ENCODE data around the gene PARD3. TPM values are rescaled to one million over a fixed set of nuclear protein-coding genes. Genes with fewer than 3 reads are reported as not detected.

Gene PARD3
- total RNA-seq, 1 experiment from 2014 or later: 30.0 TPM

GRCh38 chr10:34106356-34106885 is 708.7 kb downstream of the PARD3 start:
- no peak for DNase-seq (ENCODE audit: low read depth)

DNA sequence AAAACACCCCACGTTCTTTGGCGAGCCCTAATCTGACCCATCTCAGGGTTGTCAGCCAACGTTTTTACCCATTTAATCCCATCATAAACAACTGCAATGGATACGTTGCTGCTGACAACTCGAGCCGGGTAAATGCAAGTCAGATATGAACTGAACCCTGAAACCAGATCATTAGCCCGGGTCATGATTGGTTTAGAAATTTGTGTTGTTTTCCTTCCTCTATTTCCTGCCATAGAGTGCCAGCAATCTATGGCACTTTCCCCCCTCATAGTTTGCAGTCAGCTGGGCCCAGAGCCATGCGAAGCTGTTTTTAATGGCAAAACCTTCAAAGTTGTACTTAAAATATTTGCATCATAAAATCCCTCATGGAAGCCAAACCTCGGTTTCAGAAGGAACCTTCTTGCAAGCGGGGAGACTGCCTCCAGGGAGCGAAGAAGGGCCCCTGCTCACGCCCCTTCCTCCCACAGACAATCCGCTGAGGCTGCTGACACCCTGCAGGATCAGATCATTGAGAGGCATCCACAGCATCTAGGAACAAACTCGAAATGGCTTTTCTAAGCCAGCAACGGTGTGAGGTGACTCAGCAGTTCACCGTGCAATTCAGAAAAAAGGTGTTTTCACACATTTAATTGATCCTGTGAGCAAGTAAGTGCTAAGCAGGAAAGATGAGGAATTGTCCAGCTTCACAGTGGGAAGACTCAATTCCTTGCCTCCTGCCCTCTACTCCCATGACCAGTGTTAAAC is 710.1 kb downstream of the PARD3 start:
- DNase-seq (ENCODE audit: low read depth): no peak

DNA sequence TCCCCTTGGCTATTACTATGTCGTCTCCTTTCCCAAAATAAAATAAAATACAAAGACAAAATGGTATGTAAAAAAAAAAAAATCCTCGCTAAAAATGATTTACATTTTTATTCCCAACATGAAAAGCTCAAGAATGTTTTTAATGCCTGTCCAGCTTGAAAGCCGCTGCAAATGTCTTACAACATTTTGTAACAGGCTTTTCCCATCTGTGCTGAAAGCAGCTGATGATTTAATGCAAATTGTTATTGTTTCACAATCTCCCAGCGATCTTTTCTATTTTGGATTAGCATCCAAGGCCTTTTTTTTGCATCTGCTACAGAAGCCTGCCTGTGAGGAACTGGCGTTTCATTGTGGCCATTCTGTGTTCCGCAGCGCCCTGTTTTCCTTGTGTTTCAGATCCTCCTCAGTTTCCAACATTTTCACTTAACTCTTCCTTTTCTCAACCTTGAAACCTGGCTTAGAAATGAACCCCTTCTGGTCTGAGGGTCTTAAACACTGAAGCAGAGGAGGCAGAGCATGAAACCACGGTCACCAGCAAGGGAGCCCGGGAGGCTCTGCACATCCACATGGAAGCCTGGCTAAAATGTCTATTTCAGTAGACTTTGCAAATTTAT is 712.1 kb downstream of the PARD3 start:
- DNase-seq (ENCODE audit: low read depth): no peak

GRCh38 chr10:34102237-34102673 is 712.8 kb downstream of the PARD3 start:
- no peak for DNase-seq (ENCODE audit: low read depth)

- no peak for DNase-seq (ENCODE audit: low read depth)
Measured at GRCh38 chr10:34101001-34101400, 714.1 kb downstream of the PARD3 start.

DNA sequence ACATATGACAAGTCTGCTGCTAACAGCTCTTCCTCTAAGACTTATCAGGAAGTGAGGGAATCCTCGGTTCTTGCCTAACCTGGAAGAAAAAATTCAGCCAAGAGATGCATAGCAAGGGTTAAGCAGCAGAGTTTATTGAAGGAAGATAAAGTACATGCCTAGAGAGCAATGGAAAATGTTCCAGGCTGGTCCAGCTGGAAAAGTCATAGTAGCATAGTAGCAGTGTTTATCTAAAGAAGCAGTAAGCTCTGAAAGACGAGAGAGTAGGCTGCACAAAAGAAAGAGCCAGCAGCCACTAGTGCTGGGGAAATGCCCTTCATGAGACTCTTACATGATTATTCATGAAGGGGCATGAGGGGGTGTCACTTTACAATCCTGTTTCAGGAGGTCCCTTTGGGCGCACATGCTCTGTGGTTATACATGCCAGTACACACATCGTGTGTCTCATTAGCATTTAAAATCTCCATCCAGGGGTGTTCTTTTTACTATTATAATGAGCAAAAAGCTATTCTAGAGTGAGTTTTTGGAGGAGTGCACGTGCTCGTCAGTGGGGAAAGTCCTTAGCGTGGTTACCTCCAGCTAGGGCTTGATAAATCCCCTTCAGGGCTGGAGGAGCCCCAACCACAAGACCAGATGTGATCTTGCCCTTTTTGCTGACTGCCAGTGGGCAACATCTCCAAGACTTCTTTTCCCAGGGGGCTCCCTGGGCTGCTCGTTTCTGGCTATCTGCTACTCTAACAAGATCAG is 716.1 kb downstream of the PARD3 start:
- no peak for DNase-seq (ENCODE audit: low read depth)

GRCh38 chr10:34097682-34098081 is 717.4 kb downstream of the PARD3 start:
- no peak for DNase-seq (ENCODE audit: low read depth)

DNA sequence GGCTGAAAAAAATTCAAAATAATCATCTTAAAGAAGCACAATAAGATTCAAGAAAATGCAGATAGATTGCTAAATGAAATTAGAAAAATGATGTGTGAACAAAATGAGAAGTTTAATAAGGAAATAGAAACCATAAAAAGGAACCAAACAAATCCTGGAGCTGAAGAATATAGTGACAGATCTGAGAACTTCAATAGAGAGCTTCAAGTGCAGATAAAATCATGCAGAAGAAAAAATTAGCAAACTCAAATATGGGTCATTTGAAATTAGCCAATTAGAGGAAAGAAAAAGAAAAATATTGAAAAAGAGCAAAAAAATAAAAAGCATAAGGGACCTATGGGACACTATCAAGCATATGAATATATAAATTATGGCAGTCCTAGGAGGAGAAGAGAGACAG is 720.1 kb downstream of the PARD3 start:
- DNase-seq (ENCODE audit: low read depth): no peak

DNA sequence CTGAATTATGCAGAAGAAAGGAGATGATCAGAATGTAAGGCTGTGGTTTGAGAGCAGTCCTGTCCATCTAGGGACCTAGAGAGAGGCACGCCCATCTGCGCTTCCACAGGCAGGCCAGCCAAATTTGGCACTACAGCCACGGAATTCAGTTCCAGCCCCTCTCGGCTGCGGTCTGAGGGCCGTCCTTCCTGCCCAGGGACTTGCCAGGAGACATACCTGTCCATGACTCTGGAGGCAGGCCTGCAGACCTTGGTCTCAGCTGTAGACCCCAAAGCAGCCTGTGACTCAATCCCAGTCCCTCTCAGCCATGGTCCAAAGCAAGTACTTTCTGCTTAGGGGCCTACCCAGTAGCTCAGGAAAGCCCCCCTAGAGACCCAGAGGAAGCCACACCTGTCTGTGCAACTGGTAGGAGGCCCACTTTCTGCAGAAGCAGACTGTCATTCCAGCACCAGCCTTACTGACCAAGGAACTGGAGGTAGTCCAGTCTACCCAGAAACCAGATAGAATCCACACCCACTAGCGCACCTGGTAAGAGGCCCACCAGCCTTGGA is 720.9 kb downstream of the PARD3 start:
- DNase-seq (ENCODE audit: low read depth): no peak

DNA sequence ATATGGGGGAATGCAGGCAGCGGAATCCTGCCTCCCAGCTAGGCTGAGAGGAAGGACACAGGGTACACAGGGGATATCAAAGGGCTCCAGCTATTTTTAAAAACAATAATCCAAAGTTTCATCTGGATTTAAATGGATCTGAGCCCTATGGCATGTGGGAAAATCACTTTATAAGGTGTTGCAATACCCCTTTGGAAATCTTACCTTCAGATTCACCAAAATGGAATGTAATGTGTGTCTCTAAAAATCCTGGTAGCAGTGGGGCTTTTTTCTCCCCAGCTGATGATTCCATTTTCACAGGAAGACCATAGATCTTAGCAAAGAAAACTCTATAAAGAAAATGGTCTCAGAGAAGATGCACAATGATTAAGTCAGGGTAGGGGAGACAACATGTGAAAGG is 722.2 kb downstream of the PARD3 start:
- no peak for DNase-seq (ENCODE audit: low read depth)

DNA sequence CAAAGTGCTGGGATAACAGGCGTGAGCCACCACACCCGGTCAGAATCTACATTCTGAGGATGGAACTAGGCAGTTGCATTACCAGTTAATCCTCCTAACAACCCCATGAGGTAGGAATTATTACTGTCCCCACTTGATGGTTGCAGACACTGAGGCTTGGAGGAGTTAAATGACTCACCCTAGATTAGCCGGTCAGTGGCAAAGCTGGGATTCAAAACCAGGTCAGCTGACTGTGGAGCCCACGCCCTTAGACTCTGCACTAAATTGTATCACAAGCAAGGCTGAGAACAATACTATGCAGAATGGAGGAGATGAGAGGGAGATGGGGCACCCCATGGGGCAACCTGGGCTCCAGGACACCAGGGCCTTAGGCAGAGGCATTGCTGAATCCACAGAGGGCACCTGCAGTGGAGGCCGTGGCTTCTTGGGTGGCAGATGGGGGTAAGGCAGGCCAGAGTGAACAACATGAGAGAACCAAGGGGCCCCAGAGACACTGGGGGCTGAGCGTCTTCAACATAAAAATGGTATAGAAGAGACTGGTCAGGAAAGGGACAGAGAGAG is 723.4 kb downstream of the PARD3 start:
- no peak for DNase-seq (ENCODE audit: low read depth)

DNA sequence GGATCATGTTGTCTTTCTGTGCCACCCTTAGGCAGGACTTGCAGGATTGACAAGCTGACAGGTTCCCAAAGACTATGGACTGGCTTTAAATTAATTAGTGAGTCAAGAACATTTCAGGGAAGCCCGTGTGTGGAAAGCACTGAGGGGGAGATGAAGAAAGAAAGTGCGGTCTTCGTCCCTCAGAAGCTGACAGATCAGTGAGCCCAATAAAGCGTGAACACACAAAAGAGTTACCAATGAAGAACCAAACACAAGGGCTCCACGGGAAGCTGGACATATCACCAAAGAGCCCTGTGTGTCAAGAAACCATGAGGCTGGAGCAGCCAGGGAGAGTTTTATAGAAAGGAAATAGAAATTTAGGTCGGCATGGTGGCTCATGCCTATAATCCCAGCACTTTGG is 725.8 kb downstream of the PARD3 start:
- no peak for DNase-seq (ENCODE audit: low read depth)

- DNase-seq (ENCODE audit: low read depth): no peak
Measured at GRCh38 chr10:34088208-34088794, 726.8 kb downstream of the PARD3 start.

GRCh38 chr10:34087095-34087418 is 728.0 kb downstream of the PARD3 start:
- DNase-seq (ENCODE audit: low read depth): no peak

- DNase-seq (ENCODE audit: low read depth): no peak
Measured at GRCh38 chr10:34083567-34083966, 731.5 kb downstream of the PARD3 start.

GRCh38 chr10:34081948-34082347 is 733.1 kb downstream of the PARD3 start:
- peak; percentile 35 for DNase-seq (ENCODE audit: low read depth)

DNA sequence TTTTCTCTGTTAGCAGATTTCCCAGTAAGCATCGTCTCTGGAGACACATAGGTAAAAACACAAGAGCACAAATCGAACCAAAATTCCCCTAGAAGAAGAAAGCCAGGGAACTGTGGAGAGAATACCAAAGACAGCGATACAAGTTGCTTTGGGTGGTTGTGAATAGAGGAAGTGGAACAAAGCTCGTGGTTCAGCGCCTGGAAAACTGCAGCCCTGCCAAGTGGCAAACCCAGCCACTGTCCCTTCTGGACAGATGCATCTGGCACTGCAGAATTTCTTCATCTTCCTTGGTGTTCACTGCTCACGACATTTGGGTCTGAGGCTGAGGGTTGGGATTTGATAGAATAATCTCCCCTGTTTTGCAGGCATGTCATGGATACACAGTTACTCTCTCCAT is 733.8 kb downstream of the PARD3 start:
- peak; percentile 23 for DNase-seq (ENCODE audit: low read depth)

DNA sequence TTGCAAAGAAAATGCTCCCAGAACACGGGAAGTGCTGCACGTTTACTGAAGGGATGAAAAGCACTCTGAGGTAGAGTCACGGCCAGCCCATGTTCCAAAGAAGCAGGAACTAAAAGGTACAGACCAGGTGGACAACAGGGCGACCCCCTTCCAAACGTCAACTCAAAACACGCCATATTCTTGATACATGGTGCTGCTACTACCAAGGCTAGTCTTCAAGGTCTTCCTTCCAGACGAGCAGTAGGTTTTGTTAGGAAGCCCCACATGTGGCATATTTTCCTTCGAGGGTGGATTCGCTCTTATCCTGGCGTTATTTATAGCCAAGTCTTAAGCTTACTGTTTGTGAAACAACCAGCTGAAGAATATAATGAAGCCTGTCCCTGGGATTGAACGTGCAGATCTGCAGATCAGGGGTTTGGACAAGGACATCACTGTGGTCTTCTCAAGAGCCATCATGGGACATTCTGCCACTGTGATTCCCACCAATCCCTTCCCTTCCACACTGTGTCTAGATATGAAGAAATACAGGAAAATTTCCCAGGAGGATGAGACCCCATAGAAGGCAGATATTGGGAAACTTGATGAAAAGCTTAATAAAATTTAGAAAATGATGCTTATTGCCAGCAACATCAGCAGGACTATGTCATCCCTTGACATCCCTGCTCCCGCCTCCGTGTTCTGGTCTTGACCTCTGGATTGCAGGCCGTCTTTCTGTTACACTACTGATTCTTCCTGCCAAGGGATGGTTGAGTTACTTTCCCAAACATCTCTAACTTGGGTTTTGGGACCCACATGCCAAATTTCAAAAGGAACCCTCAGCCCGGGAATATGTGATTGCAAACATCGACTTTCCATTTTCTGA is 734.4 kb downstream of the PARD3 start:
- DNase-seq (ENCODE audit: low read depth): no peak

DNA sequence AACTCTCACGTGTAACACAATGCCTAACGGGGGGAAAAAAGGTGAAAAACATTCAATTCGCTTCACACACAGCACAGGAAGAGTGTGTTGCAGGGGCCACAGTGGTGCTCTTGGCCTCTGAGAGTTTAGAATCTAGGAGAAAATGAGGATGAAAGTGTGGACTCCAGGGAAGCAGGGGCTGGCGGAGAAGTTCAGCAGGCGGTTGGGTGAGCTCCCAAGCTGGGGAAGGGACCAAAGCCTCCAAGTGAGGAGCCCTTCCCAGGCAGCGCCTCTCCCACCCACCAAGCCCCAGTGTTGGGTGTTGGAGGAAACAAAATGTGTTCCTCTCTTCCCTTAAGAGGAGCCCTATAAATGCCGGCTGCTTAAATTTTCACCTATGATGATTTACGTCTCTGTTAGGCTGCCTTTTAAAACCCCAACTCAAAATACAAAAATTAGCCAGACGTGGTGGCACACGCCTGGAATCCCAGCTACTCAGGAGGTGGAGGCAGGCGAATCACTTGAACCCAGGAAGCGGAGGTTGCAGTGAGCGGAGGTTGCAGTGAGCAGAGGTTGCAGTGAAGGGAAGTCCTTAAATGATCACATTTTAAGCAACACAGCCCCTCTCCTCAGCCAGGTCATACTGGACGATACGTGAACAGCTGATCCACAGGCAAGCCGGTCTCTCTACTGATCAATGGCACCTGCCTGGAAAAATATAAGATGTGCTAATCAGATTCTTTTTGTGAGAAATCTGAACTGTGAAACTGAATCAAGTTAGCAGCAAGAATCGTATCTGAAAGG is 735.2 kb downstream of the PARD3 start:
- DNase-seq (ENCODE audit: low read depth): no peak

Measured in RPMI7951 (cell line).